BE2C (cell line): ENCODE data around the gene IFT57.
"Not testable (repeated sequence)": the region's sequence is repeated elsewhere in the genome, so short reads cannot be mapped to it uniquely, and the experiment has no call there.

ENCODE experiments used
- DNase-seq: peaks from one replicate; pipeline ENCODE4 v3.0.0-alpha.2; 2020
- H3K27me3 ChIP-seq: fragments of 250-450 bp; sonication (Bioruptor Pico); 2 replicates; pipeline ENCODE4 v1.5.1; 2020; ENCODE audit warnings: mild to moderate bottlenecking
- H3K36me3 ChIP-seq: fragments of 250-450 bp; sonication (Bioruptor Pico); 2 replicates; pipeline ENCODE4 v1.5.1; 2020; ENCODE audit warnings: mild to moderate bottlenecking
- H3K4me1 ChIP-seq: fragments of 250-450 bp; sonication (Bioruptor Pico); 2 replicates; pipeline ENCODE4 v1.5.1; 2020
- H3K4me3 ChIP-seq: 2 replicates; pipeline ENCODE4 v1.5.1; 2011; ENCODE audit warnings: low read depth, low read length
- H3K9me3 ChIP-seq: fragments of 250-450 bp; sonication (Bioruptor Pico); 2 replicates; pipeline ENCODE4 v1.5.1; 2020
- CTCF ChIP-seq: IDR thresholded peaks from 2 replicates; pipeline ENCODE4 v1.5.1; 2012; ENCODE audit warnings: mild to moderate bottlenecking, low read depth, low read length

The IFT57 gene

DNA sequence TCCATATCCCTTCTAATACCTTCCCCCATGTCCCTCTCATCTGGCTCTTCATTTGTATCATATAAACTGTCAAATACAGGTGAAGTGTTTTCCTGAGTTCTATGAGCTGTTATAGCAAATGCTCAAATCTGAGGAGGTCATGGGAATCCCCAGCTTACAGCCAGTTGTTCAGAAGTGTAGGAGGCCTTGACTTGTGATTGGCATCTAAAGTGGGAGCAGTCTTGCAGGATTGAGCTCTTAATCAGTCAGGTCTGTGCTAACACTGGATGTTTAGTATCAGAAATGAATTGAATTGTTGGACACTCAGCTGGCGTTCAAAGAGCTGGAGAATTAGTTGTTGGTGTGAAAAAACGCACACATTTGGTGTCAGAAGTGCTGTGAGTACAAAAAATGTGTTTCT, 65.0 kb downstream of the IFT57 start:
- no peak for TF ChIP-seq CTCF
- Histone ChIP-seq H3K4me3 (no peak overlapping the region), H3K9me3 (no peaks in the 10 kb centered on the region), H3K27me3 (no peaks in the 10 kb centered on the region), H3K4me1 (peaks cover 3% of the 10 kb centered on the region), H3K36me3 (no peaks in the 10 kb centered on the region)
- DNase-seq: no peak

GRCh38 chr3:108156312-108156853, 65.8 kb downstream of the IFT57 start:
- TF ChIP-seq CTCF: no peak
- Histone ChIP-seq H3K4me1 (peaks cover 3% of the 10 kb centered on the region), H3K9me3 (no peaks in the 10 kb centered on the region), H3K4me3 (no peak overlapping the region), H3K27me3 (no peaks in the 10 kb centered on the region), H3K36me3 (no peaks in the 10 kb centered on the region)
- DNase-seq: no peak

DNA sequence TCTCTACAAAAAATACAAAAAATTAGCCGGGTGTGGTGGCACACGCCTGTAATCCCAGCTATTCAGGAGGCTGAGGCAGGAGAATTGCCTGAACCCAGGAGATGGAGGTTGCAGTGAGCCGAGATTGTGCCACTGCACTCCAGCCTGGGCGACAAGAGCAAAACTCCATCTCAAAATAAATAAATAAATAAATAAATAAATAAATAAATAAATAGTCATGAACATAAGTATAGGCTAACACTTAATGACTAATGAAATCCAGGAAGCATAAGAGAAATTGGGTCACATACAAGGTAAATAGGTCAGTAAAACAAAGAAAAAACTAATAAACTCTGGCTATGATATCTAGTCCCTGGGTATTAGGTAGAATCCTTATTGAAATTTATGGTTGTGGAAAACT, 66.6 kb downstream of the IFT57 start:
- H3K9me3 ChIP-seq, H3K4me1 ChIP-seq, H3K27me3 ChIP-seq, H3K36me3 ChIP-seq, DNase-seq, H3K4me3 ChIP-seq: not testable (repeated sequence)

DNA sequence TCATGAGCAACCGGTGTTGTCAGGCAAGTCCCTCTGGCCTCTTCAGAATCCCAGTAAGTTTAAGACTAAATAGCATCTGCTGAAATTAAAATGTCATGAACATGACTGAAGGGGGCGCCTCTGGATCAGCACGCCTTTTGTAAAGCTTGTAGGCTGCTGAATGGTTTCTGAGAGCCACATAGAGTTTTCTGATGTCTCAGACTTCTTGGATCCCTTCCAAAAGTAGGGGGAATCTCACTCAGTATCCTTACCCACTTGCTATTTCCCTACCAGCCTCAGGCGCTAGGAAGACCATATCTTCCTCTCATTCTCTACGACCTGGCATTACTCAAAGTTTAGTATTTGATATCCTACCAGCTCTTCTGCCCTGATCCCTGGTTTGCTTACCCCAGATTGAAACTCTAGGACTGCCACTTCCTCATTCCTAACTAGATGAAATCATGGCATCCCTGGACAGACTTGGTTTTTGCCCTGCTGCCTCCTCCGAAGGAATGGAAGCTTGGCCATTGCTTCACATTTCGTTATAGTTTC, 68.7 kb downstream of the IFT57 start:
- H3K4me1 ChIP-seq: peaks cover 12% of the 10 kb centered on the region
- peak; percentile 76 for TF ChIP-seq CTCF

GRCh38 chr3:108152274-108152673, 70.0 kb downstream of the IFT57 start:
- no peak for DNase-seq
- Histone ChIP-seq H3K4me3 (no peak overlapping the region), H3K4me1 (peaks cover 12% of the 10 kb centered on the region), H3K9me3 (no peaks in the 10 kb centered on the region), H3K36me3 (no peaks in the 10 kb centered on the region), H3K27me3 (no peaks in the 10 kb centered on the region)
- no peak for TF ChIP-seq CTCF

More for the DNA sequence above, 68.7 kb downstream of the IFT57 start:
- Histone ChIP-seq H3K4me3 (no peak overlapping the region), H3K27me3 (no peaks in the 10 kb centered on the region), H3K36me3 (no peaks in the 10 kb centered on the region), H3K9me3 (no peaks in the 10 kb centered on the region)
- DNase-seq: peak; percentile 71

GRCh38 chr3:108150200-108150599, 72.0 kb downstream of the IFT57 start:
- TF ChIP-seq CTCF: no peak; the same call in 1 of the 2 replicates
- H3K4me1 ChIP-seq: peaks cover 12% of the 10 kb centered on the region
- DNase-seq: peak; percentile 41

More at GRCh38 chr3:108150200-108150599, 72.0 kb downstream of the IFT57 start:
- Histone ChIP-seq H3K9me3 (no peaks in the 10 kb centered on the region), H3K4me3 (no peak overlapping the region), H3K27me3 (no peaks in the 10 kb centered on the region), H3K36me3 (no peaks in the 10 kb centered on the region)
